ENCODE results near the gene RSAD1.

RSAD1 gene

GRCh38 chr17:50453901-50454300 is 24.8 kb upstream of the RSAD1 start:
- Histone ChIP-seq H3K36me3 (ENCODE audit: insufficient read depth, low read length) (peaks cover 8% of the 10 kb centered on the region; the same call in 1 of the 2 replicates), H3K4me2 (ENCODE audit: insufficient read depth, low read length) (no peak overlapping the region), H3K4me1 (ENCODE audit: insufficient read depth, low read length) (no peaks in the 10 kb centered on the region), H3K9ac (ENCODE audit: low read depth, low read length) (no peak overlapping the region), H2AFZ (ENCODE audit: low read depth, low read length) (no peak overlapping the region), H3K79me2 (ENCODE audit: insufficient read depth, low read length) (0 out of 2 replicates have a peak, but pooled peaks cover 2% of the 10 kb centered on the region), H3K27ac (ENCODE audit: low read length) (no peak overlapping the region), H3K4me3 (ENCODE audit: low read depth in 1 of 2, low read length in 2 of 2) (no peak overlapping the region), H3K27me3 (ENCODE audit: insufficient read depth, low read length, poor library complexity) (no peaks in the 10 kb centered on the region), H4K20me1 (ENCODE audit: insufficient read depth, low read length) (peaks cover 2% of the 10 kb centered on the region; the same call in 1 of the 2 replicates), H3K9me3 (ENCODE audit: insufficient read depth, low read length, severe bottlenecking) (no peaks in the 10 kb centered on the region)
- no peak for DNase-seq
- ATAC-seq (ENCODE audit: insufficient read depth, low read depth): no peak
- TF ChIP-seq CTCF (IDR thresholded peaks at IDR 0.05; ENCODE audit: borderline replicate concordance, extremely low read depth, low read length, poor library complexity, severe bottlenecking) (no peak), EZH2 (IDR thresholded peaks at IDR 0.05; ENCODE audit: borderline replicate concordance, low read depth, low read length, severe bottlenecking) (no peak)

GRCh38 chr17:50457621-50458020 is 21.0 kb upstream of the RSAD1 start:
- no peaks in the 10 kb centered on the region for H3K4me1 ChIP-seq (ENCODE audit: insufficient read depth, low read length)
- H3K27me3 ChIP-seq (ENCODE audit: insufficient read depth, low read length, poor library complexity): no peaks in the 10 kb centered on the region
- H3K27ac ChIP-seq (ENCODE audit: low read length): no peak overlapping the region
- ATAC-seq (ENCODE audit: insufficient read depth, low read depth) (no peak), DNase-seq (no peak)
- H3K4me3 ChIP-seq (ENCODE audit: low read depth in 1 of 2, low read length in 2 of 2): no peak overlapping the region
- no peaks in the 10 kb centered on the region for H3K79me2 ChIP-seq (ENCODE audit: insufficient read depth, low read length)
- TF ChIP-seq CTCF (IDR thresholded peaks at IDR 0.05; ENCODE audit: borderline replicate concordance, extremely low read depth, low read length, poor library complexity, severe bottlenecking): no peak
- no peak for TF ChIP-seq EZH2 (IDR thresholded peaks at IDR 0.05; ENCODE audit: borderline replicate concordance, low read depth, low read length, severe bottlenecking)
- H3K36me3 ChIP-seq (ENCODE audit: insufficient read depth, low read length): peaks cover 8% of the 10 kb centered on the region; the same call in 1 of the 2 replicates
- H3K9me3 ChIP-seq (ENCODE audit: insufficient read depth, low read length, severe bottlenecking): no peaks in the 10 kb centered on the region
- H4K20me1 ChIP-seq (ENCODE audit: insufficient read depth, low read length): peaks cover 2% of the 10 kb centered on the region; the same call in 1 of the 2 replicates
- H3K4me2 ChIP-seq (ENCODE audit: insufficient read depth, low read length): no peak overlapping the region
- no peak overlapping the region for H2AFZ ChIP-seq (ENCODE audit: low read depth, low read length)
- H3K9ac ChIP-seq (ENCODE audit: low read depth, low read length): no peak overlapping the region

DNA sequence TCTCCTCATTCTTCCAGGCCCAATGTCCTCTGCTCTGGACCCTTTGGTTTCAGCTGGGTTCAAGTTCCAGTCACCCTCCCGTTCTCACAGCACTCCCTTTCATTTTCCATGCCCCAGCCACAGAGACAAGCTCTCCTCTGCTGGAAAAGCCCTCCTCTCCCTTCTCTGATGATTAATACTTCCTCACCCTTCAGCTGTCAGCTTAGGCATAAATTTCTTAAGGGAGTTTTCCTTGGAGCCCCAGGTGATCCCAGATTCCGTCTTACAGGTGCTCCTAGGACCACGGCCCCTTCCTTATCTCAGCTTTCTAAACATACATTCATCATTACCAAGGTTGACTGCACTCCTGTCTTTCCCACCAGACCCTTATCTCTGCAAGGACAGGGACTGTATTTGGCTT is 20.4 kb upstream of the RSAD1 start:
- no peak for DNase-seq
- Histone ChIP-seq H3K36me3 (ENCODE audit: insufficient read depth, low read length) (peaks cover 8% of the 10 kb centered on the region; the same call in 1 of the 2 replicates), H3K79me2 (ENCODE audit: insufficient read depth, low read length) (no peaks in the 10 kb centered on the region), H2AFZ (ENCODE audit: low read depth, low read length) (no peak overlapping the region), H3K4me3 (ENCODE audit: low read depth in 1 of 2, low read length in 2 of 2) (no peak overlapping the region), H3K9ac (ENCODE audit: low read depth, low read length) (no peak overlapping the region), H3K9me3 (ENCODE audit: insufficient read depth, low read length, severe bottlenecking) (no peaks in the 10 kb centered on the region), H3K4me1 (ENCODE audit: insufficient read depth, low read length) (no peaks in the 10 kb centered on the region), H3K27ac (ENCODE audit: low read length) (no peak overlapping the region), H3K27me3 (ENCODE audit: insufficient read depth, low read length, poor library complexity) (no peaks in the 10 kb centered on the region), H3K4me2 (ENCODE audit: insufficient read depth, low read length) (no peak overlapping the region), H4K20me1 (ENCODE audit: insufficient read depth, low read length) (peaks cover 2% of the 10 kb centered on the region; the same call in 1 of the 2 replicates)
- TF ChIP-seq EZH2 (IDR thresholded peaks at IDR 0.05; ENCODE audit: borderline replicate concordance, low read depth, low read length, severe bottlenecking) (no peak), CTCF (IDR thresholded peaks at IDR 0.05; ENCODE audit: borderline replicate concordance, extremely low read depth, low read length, poor library complexity, severe bottlenecking) (no peak)
- ATAC-seq (ENCODE audit: insufficient read depth, low read depth): no peak
